H9 (cell line): ENCODE measurements around the gene SH2D1B. TPM values are rescaled to one million over a fixed set of nuclear protein-coding genes. Genes with fewer than 3 reads are reported as not detected.

Experiments
- DNase-seq: peaks from one replicate; pipeline ENCODE4 v3.0.0-alpha.2; 2017
- H2AFZ ChIP-seq: one replicate; pipeline ENCODE4 v1.6.1; 2013; ENCODE audit warnings: mild to moderate bottlenecking, low read length, control low read depth, moderate library complexity
- H2AK5ac ChIP-seq: 2 replicates; pipeline ENCODE4 v1.6.1; 2013; ENCODE audit warnings: low read length, control low read depth, mixed read lengths; ENCODE audit not compliant: insufficient read length
- H2BK120ac ChIP-seq: one replicate; pipeline ENCODE4 v1.6.1; 2013; ENCODE audit warnings: low read depth, mild to moderate bottlenecking, low read length, control low read depth, inconsistent platforms; ENCODE audit not compliant: poor library complexity, severe bottlenecking
- H2BK12ac ChIP-seq: 2 replicates; pipeline ENCODE4 v1.6.1; 2013; ENCODE audit warnings: low read length, control low read depth, mixed read lengths, low read depth; ENCODE audit not compliant: insufficient read length
- H2BK15ac ChIP-seq: 2 replicates; pipeline ENCODE4 v1.6.1; 2013; ENCODE audit warnings: low read depth, low read length, control low read depth
- H2BK20ac ChIP-seq: one replicate; pipeline ENCODE4 v1.6.1; 2013; ENCODE audit warnings: low read depth, mild to moderate bottlenecking, low read length, control low read depth, inconsistent platforms; ENCODE audit not compliant: poor library complexity, severe bottlenecking
- H2BK5ac ChIP-seq: 2 replicates; pipeline ENCODE4 v1.6.1; 2013; ENCODE audit warnings: low read length, control low read depth, mixed read lengths; ENCODE audit not compliant: insufficient read length
- H3K14ac ChIP-seq: 2 replicates; pipeline ENCODE4 v1.6.1; 2013; ENCODE audit warnings: low read length, control low read depth; ENCODE audit not compliant: insufficient read depth
- H3K18ac ChIP-seq: 2 replicates; pipeline ENCODE4 v1.6.1; 2013; ENCODE audit warnings: low read depth, mild to moderate bottlenecking, mixed read lengths, low read length, control low read depth; ENCODE audit not compliant: insufficient read length
- H3K23ac ChIP-seq: 2 replicates; pipeline ENCODE4 v1.6.1; 2013; ENCODE audit warnings: low read length, control low read depth, mixed read lengths, low read depth; ENCODE audit not compliant: insufficient read length
- H3K23me2 ChIP-seq: 2 replicates; pipeline ENCODE4 v1.6.1; 2013; ENCODE audit warnings: low read depth, mild to moderate bottlenecking, mixed read lengths, low read length, control low read depth; ENCODE audit not compliant: insufficient read length, poor library complexity, severe bottlenecking
- H3K27ac ChIP-seq: 2 replicates; pipeline ENCODE4 v1.5.1; 2013; ENCODE audit warnings: low read length, control low read depth, mixed read lengths, low read depth; ENCODE audit not compliant: insufficient read length
- H3K27me3 ChIP-seq: 2 replicates; pipeline ENCODE4 v1.6.1; 2013; ENCODE audit warnings: low read length, control low read depth, inconsistent platforms; ENCODE audit not compliant: insufficient read depth
- H3K4ac ChIP-seq: 2 replicates; pipeline ENCODE4 v1.6.1; 2013; ENCODE audit warnings: low read depth, mild to moderate bottlenecking, control low read depth, inconsistent platforms, low read length, moderate library complexity
- H3K4me1 ChIP-seq: 2 replicates; pipeline ENCODE4 v1.6.1; 2013; ENCODE audit warnings: low read length, control low read depth, inconsistent platforms; ENCODE audit not compliant: insufficient read depth
- H3K4me2 ChIP-seq: 2 replicates; pipeline ENCODE4 v1.6.1; 2013; ENCODE audit warnings: low read length, control low read depth, mixed read lengths; ENCODE audit not compliant: insufficient read length, insufficient read depth
- H3K56ac ChIP-seq: 2 replicates; pipeline ENCODE4 v1.6.1; 2013; ENCODE audit warnings: low read depth, mild to moderate bottlenecking, mixed read lengths, low read length, control low read depth; ENCODE audit not compliant: insufficient read length
- H3K79me1 ChIP-seq: 2 replicates; pipeline ENCODE4 v1.6.1; 2013; ENCODE audit warnings: low read depth, mild to moderate bottlenecking, moderate library complexity, low read length, control low read depth, inconsistent platforms; ENCODE audit not compliant: insufficient read depth, poor library complexity, severe bottlenecking
- H3K79me2 ChIP-seq: 2 replicates; pipeline ENCODE4 v1.6.1; 2013; ENCODE audit warnings: low read length, control low read depth, inconsistent platforms; ENCODE audit not compliant: insufficient read depth
- H3K9ac ChIP-seq: 2 replicates; pipeline ENCODE4 v1.6.1; 2013; ENCODE audit warnings: low read length, control low read depth, mixed read lengths; ENCODE audit not compliant: insufficient read length; ENCODE audit errors: extremely low read depth
- H3K9me3 ChIP-seq: one replicate; pipeline ENCODE4 v1.6.1; 2013; ENCODE audit warnings: low read depth, low read length, inconsistent platforms; ENCODE audit not compliant: control insufficient read depth
- H3T11ph ChIP-seq: one replicate; pipeline ENCODE4 v1.6.1; 2013; ENCODE audit warnings: mild to moderate bottlenecking, low read length, control low read depth, inconsistent platforms
- H4K20me1 ChIP-seq: one replicate; pipeline ENCODE4 v1.6.1; 2013; ENCODE audit not compliant: control insufficient read depth, insufficient read length, insufficient read depth
- H4K5ac ChIP-seq: 2 replicates; pipeline ENCODE4 v1.6.1; 2013; ENCODE audit warnings: low read depth, mild to moderate bottlenecking, mixed read lengths, low read length, control low read depth; ENCODE audit not compliant: insufficient read length
- H4K8ac ChIP-seq: replicated peaks from 2 replicates; pipeline ENCODE4 v1.6.1; 2013; ENCODE audit warnings: low read length, control low read depth, mixed read lengths, low read depth; ENCODE audit not compliant: insufficient read length
- H4K91ac ChIP-seq: 2 replicates; pipeline ENCODE4 v1.6.1; 2013; ENCODE audit warnings: low read depth, mild to moderate bottlenecking, moderate library complexity, mixed read lengths, low read length, control low read depth; ENCODE audit not compliant: insufficient read length
- H3K27ac Mint-ChIP-seq, 3 experiments: 2 replicates in 2 of 3; 3 replicates in 1 of 3; pipeline ENCODE4 v1.8.0; 2020 to 2021; ENCODE audit warnings: mixed read lengths in 3 of 3, mild to moderate bottlenecking in 1 of 3, moderate library complexity in 1 of 3
- H3K27me3 Mint-ChIP-seq: 2 replicates; pipeline ENCODE4 v1.8.0; 2021; ENCODE audit warnings: low read depth, mild to moderate bottlenecking, moderate library complexity, mixed read lengths
- H3K36me3 Mint-ChIP-seq, 3 experiments: 2 replicates in 2 of 3; 3 replicates in 1 of 3; pipeline ENCODE4 v1.8.0; 2020 to 2021; ENCODE audit warnings: low read depth in 3 of 3, mixed read lengths in 3 of 3; ENCODE audit not compliant: insufficient read depth in 1 of 3
- H3K4me1 Mint-ChIP-seq, 2 experiments: 2 replicates each; pipeline ENCODE4 v1.8.0; 2020; ENCODE audit warnings: mixed read lengths in 2 of 2
- H3K4me3 Mint-ChIP-seq, 2 experiments: 2 replicates in 1 of 2; 3 replicates in 1 of 2; pipeline ENCODE4 v1.8.0; 2020 to 2021; ENCODE audit warnings: mild to moderate bottlenecking in 2 of 2, mixed read lengths in 2 of 2, moderate library complexity in 1 of 2
- H3K9me3 Mint-ChIP-seq, 2 experiments: 2 replicates in 1 of 2; 3 replicates in 1 of 2; pipeline ENCODE4 v1.8.0; 2020; ENCODE audit warnings: mild to moderate bottlenecking in 2 of 2, mixed read lengths in 2 of 2, moderate library complexity in 1 of 2
- WGBS: extraction: QIAGEN DNeasy Blood & Tissue Kit; methylation state at CpG from one replicate; pipeline ENCODE4 v1.1.7; 2013; ENCODE audit warnings: missing lambda C conversion rate, low lambda C conversion rate, mixed read lengths; ENCODE audit not compliant: insufficient read length; ENCODE audit errors: extremely low coverage; 5-methylcytosine and 5-hydroxymethylcytosine counted together
- total RNA-seq: library from RNA; stranded (reverse); gene quantifications from 2 replicates; pipeline ENCODE4 v1.2.1, GENCODE V29; 2021
- TF ChIP-seq, protein P1 (sequence below): fragments of 200-600 bp; sonication (generic); conservative IDR thresholded peaks from 3 replicates; pipeline ENCODE4 v1.8.0; 2021; ENCODE audit warnings: antibody characterized with exemption, mild to moderate bottlenecking

The SH2D1B gene
- total RNA-seq, 1 experiment from 2014 or later, result not detected

- H3K27ac Mint-ChIP-seq, result peak overlapping the region in 2 of 3 experiments; percentile 36 to 39; a peak in 3 of 7 replicates
Measured at GRCh38 chr1:162349635-162350330, 62.2 kb downstream of the SH2D1B start.

More at GRCh38 chr1:162349635-162350330, 62.2 kb downstream of the SH2D1B start:
- no peaks in the 10 kb centered on the region for H3K9me3 ChIP-seq
- no peak overlapping the region for H2BK120ac ChIP-seq
- WGBS, result no CpG with 5 or more reads among the region's 11 CpGs
- no peak overlapping the region for H3K56ac ChIP-seq
- no peak overlapping the region for H4K91ac ChIP-seq
- no peak overlapping the region for H3K23ac ChIP-seq
- H3K36me3 Mint-ChIP-seq, result peaks cover 0 to 6% (median 4%) of the 10 kb centered on the region in 3 experiments; a peak in 3 of 7 replicates
- no peaks in the 10 kb centered on the region for H3K9me3 Mint-ChIP-seq
- no peaks in the 10 kb centered on the region for H4K20me1 ChIP-seq
- no peak overlapping the region for H3K4ac ChIP-seq
- H2AFZ ChIP-seq, result no peak overlapping the region
- H2BK15ac ChIP-seq, result no peak overlapping the region
- H3K27me3 Mint-ChIP-seq, result no peaks in the 10 kb centered on the region
- H3K27ac ChIP-seq, result no peak overlapping the region
- no peak overlapping the region for H3K4me3 Mint-ChIP-seq
- peaks cover 18 to 19% of the 10 kb centered on the region in 2 experiments for H3K4me1 Mint-ChIP-seq
- no peaks in the 10 kb centered on the region for H3K23me2 ChIP-seq
- H4K5ac ChIP-seq, result no peak overlapping the region
- no peaks in the 10 kb centered on the region for H3K79me2 ChIP-seq
- no peak overlapping the region for H2AK5ac ChIP-seq
- H2BK12ac ChIP-seq, result no peak overlapping the region
- no peaks in the 10 kb centered on the region for H3K27me3 ChIP-seq
- H3K9ac ChIP-seq, result no peak overlapping the region
- H3K4me2 ChIP-seq, result no peak overlapping the region
- H3T11ph ChIP-seq, result no peak overlapping the region
- no peaks in the 10 kb centered on the region for H3K79me1 ChIP-seq
- H2BK20ac ChIP-seq, result no peak overlapping the region
- H4K8ac ChIP-seq, result no peak overlapping the region
- no peak overlapping the region for H2BK5ac ChIP-seq
- no peak for DNase-seq
- H3K4me1 ChIP-seq, result peaks cover 4% of the 10 kb centered on the region; the same call in 1 of the 2 replicates
- H3K18ac ChIP-seq, result no peak overlapping the region
- TF ChIP-seq, protein P1, sequence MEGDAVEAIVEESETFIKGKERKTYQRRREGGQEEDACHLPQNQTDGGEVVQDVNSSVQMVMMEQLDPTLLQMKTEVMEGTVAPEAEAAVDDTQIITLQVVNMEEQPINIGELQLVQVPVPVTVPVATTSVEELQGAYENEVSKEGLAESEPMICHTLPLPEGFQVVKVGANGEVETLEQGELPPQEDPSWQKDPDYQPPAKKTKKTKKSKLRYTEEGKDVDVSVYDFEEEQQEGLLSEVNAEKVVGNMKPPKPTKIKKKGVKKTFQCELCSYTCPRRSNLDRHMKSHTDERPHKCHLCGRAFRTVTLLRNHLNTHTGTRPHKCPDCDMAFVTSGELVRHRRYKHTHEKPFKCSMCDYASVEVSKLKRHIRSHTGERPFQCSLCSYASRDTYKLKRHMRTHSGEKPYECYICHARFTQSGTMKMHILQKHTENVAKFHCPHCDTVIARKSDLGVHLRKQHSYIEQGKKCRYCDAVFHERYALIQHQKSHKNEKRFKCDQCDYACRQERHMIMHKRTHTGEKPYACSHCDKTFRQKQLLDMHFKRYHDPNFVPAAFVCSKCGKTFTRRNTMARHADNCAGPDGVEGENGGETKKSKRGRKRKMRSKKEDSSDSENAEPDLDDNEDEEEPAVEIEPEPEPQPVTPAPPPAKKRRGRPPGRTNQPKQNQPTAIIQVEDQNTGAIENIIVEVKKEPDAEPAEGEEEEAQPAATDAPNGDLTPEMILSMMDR, result no peak
- H3K14ac ChIP-seq, result no peak overlapping the region
